Measurements from ENCODE around the gene C11orf68. TPM values are rescaled to one million over a fixed set of nuclear protein-coding genes. Genes with fewer than 3 reads are reported as not detected.

The C11orf68 gene
- total RNA-seq, 1 experiment from 2014 or later: 36.5 TPM

- intact Hi-C loops (cut with micrococcal nuclease; ENCODE audit: unreplicated experiment): no loop called here
- no peak for TF ChIP-seq CTCF (conservative IDR thresholded peaks at IDR 0.05)
- no peak for TF ChIP-seq EZH2 (IDR thresholded peaks at IDR 0.05; ENCODE audit: low read depth)
- H3K4me3 ChIP-seq: peak within 1 kb of the TSS; percentile 61
- BruUV-seq (replicated peaks): no TSS peak
- no peaks in the 10 kb centered on the region for H3K27me3 ChIP-seq (ENCODE audit: insufficient read depth, low read depth)
- no peak within 1 kb of the TSS for H3K27ac ChIP-seq
- no peaks in the 10 kb centered on the region for H3K9me2 ChIP-seq (ENCODE audit: insufficient read depth)
- no peaks in the 10 kb centered on the region for H3K79me2 ChIP-seq (ENCODE audit: low read depth)
- H3F3A ChIP-seq (ENCODE audit: insufficient read depth, low read depth): peaks cover 31% of the 10 kb centered on the region
- H3K4me2 ChIP-seq: peak within 1 kb of the TSS; percentile 78
- DNase-seq: peak in 1 of 2 experiments; percentile 44
- ChIA-PET CTCF (interaction anchor here (0.5 to 0.7 kb wide), 2 partner anchors 12 to 191 kb away, joined by 3 to 7 read pairs; no protein-coding TSS in a partner anchor), POLR2A (ENCODE audit: unreplicated experiment) (interaction anchor here (0.7 kb wide), 2 partner anchors 130 to 302 kb away, joined by 4 to 5 read pairs; partner anchors contain the start of genes BANF1 and ZNRD2)
- no peaks in the 10 kb centered on the region for H4K20me1 ChIP-seq (ENCODE audit: insufficient read depth)
- H3K4me1 ChIP-seq (replicated peaks; ENCODE audit: insufficient read depth): peaks cover 4% of the 10 kb centered on the region; the same call in 1 of the 2 replicates
- peak within 1 kb of the TSS; percentile 87 for H2AFZ ChIP-seq
- no peaks in the 10 kb centered on the region for H3K9me3 ChIP-seq (ENCODE audit: insufficient read depth, low read depth)
- no peaks in the 10 kb centered on the region for H3K36me3 ChIP-seq (ENCODE audit: low read depth)
Measured at GRCh38 chr11:65872586-65873317, 46.1 kb downstream of the C11orf68 start, which contains the start of gene EFEMP2. Gene EFEMP2 (minus strand): TSS chr11:65872800. CDS start chr11:65872354, 446 bp downstream.

GRCh38 chr11:65871811-65872548, 46.9 kb downstream of the C11orf68 start:
- Histone ChIP-seq H3K9me3 (ENCODE audit: insufficient read depth, low read depth) (no peaks in the 10 kb centered on the region), H3K27ac (no peak overlapping the region), H3K9me2 (ENCODE audit: insufficient read depth) (no peaks in the 10 kb centered on the region), H2AFZ (no peak overlapping the region), H3K27me3 (ENCODE audit: insufficient read depth, low read depth) (no peaks in the 10 kb centered on the region), H3K79me2 (ENCODE audit: low read depth) (no peaks in the 10 kb centered on the region), H3K4me2 (no peak overlapping the region), H3F3A (ENCODE audit: insufficient read depth, low read depth) (peaks cover 31% of the 10 kb centered on the region), H4K20me1 (ENCODE audit: insufficient read depth) (no peaks in the 10 kb centered on the region), H3K36me3 (ENCODE audit: low read depth) (no peaks in the 10 kb centered on the region), H3K4me3 (no peak overlapping the region), H3K4me1 (replicated peaks; ENCODE audit: insufficient read depth) (peaks cover 4% of the 10 kb centered on the region; the same call in 1 of the 2 replicates)
- CTCF ChIA-PET: interaction anchor here (0.5 to 1.1 kb wide), 3 partner anchors 11 to 191 kb away, joined by 3 to 7 read pairs (median 4); no protein-coding TSS in a partner anchor
- POLR2A ChIA-PET (ENCODE audit: unreplicated experiment): interaction anchor here (0.6 to 1.1 kb wide), 4 partner anchors 13 to 465 kb away, joined by 3 to 5 read pairs (median 4); partner anchors contain the start of genes BANF1 and ZNRD2
- no TSS peak for BruUV-seq (replicated peaks)
- intact Hi-C loops (cut with micrococcal nuclease; ENCODE audit: unreplicated experiment): no loop called here
- TF ChIP-seq EZH2 (IDR thresholded peaks at IDR 0.05; ENCODE audit: low read depth) (no peak), CTCF (conservative IDR thresholded peaks at IDR 0.05) (no peak)
- DNase-seq: no peak
